Breast epithelium (tissue), 3 donors: ENCODE data around the gene ANO2.

Experiments
- POLR2A ChIP-seq: fragments of 450-650 bp; IDR thresholded peaks from one replicate; pipeline ENCODE4 v1.6.1; 2016; ENCODE audit warnings: antibody characterized with exemption, mild to moderate bottlenecking, moderate library complexity
- POLR2AphosphoS5 ChIP-seq, 3 donors: sonication (generic); formaldehyde crosslinking; IDR thresholded peaks; one replicate each; pipeline ENCODE4 v1.6.1; 2017; ENCODE audit warnings: antibody characterized with exemption in 3 of 3

GRCh38 chr12:5982106-5982505, 37.0 kb upstream of the ANO2 start:
- no peak for TF ChIP-seq POLR2A
- TF ChIP-seq POLR2AphosphoS5 (IDR thresholded peaks at IDR 0.05): no peak
